Measurements from ENCODE around the gene E2F4.

DNA sequence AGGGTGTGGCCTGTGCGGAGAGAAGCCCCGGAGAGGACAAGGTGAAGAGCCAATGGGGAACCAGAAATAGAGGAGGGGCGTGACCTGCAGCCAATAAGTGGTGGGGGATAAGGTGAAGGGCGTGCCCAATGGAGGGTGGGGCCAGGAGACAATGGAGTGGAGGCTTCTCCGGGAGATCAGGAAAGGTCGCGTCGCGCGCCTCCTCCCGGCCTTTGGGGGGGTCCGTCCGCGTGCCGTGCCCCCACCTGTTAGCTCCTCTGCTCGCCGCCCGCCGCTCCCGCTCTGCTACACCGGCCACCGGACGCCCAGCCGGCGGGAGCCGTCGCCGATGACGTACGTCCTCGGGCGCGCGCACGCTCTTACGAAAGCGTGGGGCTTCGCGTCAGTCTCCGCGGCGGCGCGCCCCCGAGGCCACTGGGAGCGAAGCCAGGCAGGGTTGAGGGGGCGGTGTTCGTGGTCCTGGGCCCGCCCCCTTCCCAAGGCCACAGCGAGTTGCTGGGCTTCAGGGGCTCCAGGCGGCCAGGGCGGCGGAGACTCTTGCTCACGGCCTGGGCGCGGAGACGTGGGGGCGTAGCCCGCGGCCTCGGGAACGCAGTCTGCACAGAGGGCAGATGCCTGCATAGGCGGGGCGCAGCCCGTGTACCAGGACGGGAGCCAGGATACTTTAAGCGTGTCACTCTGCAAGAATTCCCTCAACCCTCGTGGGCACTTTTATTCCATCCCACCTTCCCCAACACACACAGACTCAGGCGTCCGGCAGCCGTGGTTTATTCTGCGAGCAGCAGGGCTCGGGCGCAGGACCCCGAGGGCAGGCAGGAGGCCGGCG lies 8.1 kb upstream of the E2F4 start, which contains the start of gene MATCAP1:
- TF ChIP-seq, protein P1, sequence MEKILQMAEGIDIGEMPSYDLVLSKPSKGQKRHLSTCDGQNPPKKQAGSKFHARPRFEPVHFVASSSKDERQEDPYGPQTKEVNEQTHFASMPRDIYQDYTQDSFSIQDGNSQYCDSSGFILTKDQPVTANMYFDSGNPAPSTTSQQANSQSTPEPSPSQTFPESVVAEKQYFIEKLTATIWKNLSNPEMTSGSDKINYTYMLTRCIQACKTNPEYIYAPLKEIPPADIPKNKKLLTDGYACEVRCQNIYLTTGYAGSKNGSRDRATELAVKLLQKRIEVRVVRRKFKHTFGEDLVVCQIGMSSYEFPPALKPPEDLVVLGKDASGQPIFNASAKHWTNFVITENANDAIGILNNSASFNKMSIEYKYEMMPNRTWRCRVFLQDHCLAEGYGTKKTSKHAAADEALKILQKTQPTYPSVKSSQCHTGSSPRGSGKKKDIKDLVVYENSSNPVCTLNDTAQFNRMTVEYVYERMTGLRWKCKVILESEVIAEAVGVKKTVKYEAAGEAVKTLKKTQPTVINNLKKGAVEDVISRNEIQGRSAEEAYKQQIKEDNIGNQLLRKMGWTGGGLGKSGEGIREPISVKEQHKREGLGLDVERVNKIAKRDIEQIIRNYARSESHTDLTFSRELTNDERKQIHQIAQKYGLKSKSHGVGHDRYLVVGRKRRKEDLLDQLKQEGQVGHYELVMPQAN (conservative IDR thresholded peaks at IDR 0.05): 0 out of 2 replicates have a peak, but pooled peaks have one; percentile 65
- no peak for TF ChIP-seq ZNF384 (IDR thresholded peaks at IDR 0.05; ENCODE audit: borderline replicate concordance, low read depth, low read length)
- TF ChIP-seq CBX5 (IDR thresholded peaks at IDR 0.05; ENCODE audit: low read depth): no peak
- no peak for TF ChIP-seq JUNB (IDR thresholded peaks at IDR 0.05)
- TF ChIP-seq MAX (IDR thresholded peaks at IDR 0.05; ENCODE audit: low read depth, low read length): no peak; the same call in 1 of the 2 replicates
- TF ChIP-seq POLR2A (IDR thresholded peaks at IDR 0.05; ENCODE audit: low read depth, low read length): peak; percentile 76
- TF ChIP-seq NFXL1 (IDR thresholded peaks at IDR 0.05; ENCODE audit: borderline replicate concordance): no peak
- TF ChIP-seq, protein P2, sequence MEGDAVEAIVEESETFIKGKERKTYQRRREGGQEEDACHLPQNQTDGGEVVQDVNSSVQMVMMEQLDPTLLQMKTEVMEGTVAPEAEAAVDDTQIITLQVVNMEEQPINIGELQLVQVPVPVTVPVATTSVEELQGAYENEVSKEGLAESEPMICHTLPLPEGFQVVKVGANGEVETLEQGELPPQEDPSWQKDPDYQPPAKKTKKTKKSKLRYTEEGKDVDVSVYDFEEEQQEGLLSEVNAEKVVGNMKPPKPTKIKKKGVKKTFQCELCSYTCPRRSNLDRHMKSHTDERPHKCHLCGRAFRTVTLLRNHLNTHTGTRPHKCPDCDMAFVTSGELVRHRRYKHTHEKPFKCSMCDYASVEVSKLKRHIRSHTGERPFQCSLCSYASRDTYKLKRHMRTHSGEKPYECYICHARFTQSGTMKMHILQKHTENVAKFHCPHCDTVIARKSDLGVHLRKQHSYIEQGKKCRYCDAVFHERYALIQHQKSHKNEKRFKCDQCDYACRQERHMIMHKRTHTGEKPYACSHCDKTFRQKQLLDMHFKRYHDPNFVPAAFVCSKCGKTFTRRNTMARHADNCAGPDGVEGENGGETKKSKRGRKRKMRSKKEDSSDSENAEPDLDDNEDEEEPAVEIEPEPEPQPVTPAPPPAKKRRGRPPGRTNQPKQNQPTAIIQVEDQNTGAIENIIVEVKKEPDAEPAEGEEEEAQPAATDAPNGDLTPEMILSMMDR (IDR thresholded peaks at IDR 0.05 in 2 of 3, conservative IDR thresholded peaks at IDR 0.05 in 1 of 3; ENCODE audit: control insufficient read depth in 2 of 3, extremely low read depth in 1 of 3, insufficient read depth in 1 of 3, low read depth in 3 of 3, low read length in 3 of 3): no peak
